Fibroblast of lung (primary cell): Measurements from ENCODE around the gene NCAPH2.

Experiments
- EZH2 ChIP-seq: IDR thresholded peaks from 2 replicates; pipeline ENCODE4 v1.5.1; 2012; ENCODE audit warnings: low read length, control low read depth, mild to moderate bottlenecking; ENCODE audit errors: missing control alignments
- TF ChIP-seq, protein P1 (sequence below), 2 donors: IDR thresholded peaks in 1 of 2; conservative IDR thresholded peaks in 1 of 2; 1 replicate in 1 of 2; 2 replicates in 1 of 2; pipeline ENCODE4 v1.5.1; 2011 to 2012; ENCODE audit warnings: low read length in 2 of 2, control low read depth in 1 of 2, inconsistent platforms in 1 of 2, low read depth in 1 of 2, mild to moderate bottlenecking in 1 of 2

DNA sequence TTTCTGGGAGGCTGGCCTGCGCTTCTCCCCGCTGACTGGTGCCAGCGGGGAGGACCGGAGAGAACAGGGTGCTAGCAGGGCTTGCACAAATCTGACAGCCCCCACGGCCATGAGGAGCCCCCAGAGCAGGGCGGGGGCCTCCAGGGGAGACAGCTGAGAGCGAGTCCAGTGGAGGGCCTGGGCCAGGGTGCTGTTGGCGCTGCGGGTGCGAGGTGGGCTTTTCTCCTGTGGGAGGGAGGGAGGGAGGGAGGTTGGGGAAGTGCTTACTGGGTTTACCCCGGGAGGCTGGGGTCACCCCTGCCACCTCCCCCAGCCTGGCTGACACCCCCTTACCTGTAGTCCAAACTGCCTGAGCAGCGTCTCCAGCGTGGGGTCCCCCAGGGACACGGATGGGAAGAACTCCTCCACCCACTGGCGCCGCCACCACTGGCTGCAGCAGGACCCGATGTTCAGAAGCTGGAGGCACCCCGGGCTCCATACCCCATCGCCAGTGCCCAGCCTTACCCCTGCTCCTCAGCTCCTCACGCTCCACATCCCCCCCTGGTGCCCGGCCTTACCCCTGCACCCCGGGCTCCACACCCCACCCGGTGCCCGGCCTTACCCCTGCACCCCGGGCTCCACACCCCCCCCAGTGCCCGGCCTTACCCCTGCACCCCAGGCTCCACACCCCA is 4.4 kb upstream of the NCAPH2 start:
- TF ChIP-seq EZH2, result no peak
- TF ChIP-seq, protein P1, sequence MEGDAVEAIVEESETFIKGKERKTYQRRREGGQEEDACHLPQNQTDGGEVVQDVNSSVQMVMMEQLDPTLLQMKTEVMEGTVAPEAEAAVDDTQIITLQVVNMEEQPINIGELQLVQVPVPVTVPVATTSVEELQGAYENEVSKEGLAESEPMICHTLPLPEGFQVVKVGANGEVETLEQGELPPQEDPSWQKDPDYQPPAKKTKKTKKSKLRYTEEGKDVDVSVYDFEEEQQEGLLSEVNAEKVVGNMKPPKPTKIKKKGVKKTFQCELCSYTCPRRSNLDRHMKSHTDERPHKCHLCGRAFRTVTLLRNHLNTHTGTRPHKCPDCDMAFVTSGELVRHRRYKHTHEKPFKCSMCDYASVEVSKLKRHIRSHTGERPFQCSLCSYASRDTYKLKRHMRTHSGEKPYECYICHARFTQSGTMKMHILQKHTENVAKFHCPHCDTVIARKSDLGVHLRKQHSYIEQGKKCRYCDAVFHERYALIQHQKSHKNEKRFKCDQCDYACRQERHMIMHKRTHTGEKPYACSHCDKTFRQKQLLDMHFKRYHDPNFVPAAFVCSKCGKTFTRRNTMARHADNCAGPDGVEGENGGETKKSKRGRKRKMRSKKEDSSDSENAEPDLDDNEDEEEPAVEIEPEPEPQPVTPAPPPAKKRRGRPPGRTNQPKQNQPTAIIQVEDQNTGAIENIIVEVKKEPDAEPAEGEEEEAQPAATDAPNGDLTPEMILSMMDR (conservative IDR thresholded peaks at IDR 0.05 in 1 of 2, IDR thresholded peaks at IDR 0.05 in 1 of 2; ENCODE audit: low read depth in 1 of 2, low read length in 2 of 2), result no peak
